GM19468 (cell line): ENCODE results near the gene FCER2.

ENCODE experiments used
- ATAC-seq: cut with Tn5 transposase; IDR thresholded peaks from one replicate; pipeline ENCODE4 v1.9.1; 2021; ENCODE audit warnings: mild to moderate bottlenecking, moderate library complexity, moderate number of reproducible peaks; ENCODE audit not compliant: unreplicated experiment; ENCODE audit errors: extremely low read depth

Gene FCER2

DNA sequence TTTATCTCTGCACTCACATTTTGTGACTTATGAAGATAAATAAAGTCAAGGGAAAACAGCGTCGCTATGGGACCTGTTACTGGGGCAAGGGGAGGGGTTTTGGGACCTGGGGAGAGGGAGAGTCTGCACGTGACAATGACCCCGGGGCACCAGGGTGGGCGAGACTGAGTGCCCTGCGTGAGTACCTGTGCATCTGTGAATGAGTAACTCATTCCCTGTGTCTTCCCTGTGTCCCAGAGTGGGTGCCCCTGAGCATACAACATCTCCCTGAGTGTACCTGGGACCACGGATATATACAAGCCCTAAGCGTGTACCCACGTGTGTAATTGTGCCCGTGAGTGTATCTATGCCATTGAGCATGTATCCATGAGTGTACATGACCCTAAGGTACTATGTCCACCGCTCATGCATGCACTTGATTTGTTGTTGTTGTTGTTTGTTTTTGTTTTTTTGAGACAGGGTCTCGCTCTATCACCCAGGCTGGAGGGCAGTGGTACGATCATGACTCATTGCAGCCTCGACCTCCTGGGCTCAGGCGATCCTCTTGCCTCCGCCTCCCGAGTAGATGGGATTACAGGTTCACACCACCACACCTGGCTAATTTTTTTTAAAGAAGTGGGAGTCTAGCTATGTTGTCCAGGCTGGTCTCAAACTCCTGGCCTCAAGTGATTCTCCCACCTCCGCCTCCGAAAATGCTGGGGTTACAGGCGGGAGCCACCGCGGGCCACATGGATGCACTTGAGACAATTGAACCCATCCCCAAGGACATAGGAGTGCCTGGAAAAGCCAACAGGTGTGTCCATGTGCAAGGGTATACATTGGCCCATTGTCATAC is 21.9 kb downstream of the FCER2 start:
- no peak for ATAC-seq

GRCh38 chr19:7678971-7679751 is 22.8 kb downstream of the FCER2 start:
- no peak for ATAC-seq

DNA sequence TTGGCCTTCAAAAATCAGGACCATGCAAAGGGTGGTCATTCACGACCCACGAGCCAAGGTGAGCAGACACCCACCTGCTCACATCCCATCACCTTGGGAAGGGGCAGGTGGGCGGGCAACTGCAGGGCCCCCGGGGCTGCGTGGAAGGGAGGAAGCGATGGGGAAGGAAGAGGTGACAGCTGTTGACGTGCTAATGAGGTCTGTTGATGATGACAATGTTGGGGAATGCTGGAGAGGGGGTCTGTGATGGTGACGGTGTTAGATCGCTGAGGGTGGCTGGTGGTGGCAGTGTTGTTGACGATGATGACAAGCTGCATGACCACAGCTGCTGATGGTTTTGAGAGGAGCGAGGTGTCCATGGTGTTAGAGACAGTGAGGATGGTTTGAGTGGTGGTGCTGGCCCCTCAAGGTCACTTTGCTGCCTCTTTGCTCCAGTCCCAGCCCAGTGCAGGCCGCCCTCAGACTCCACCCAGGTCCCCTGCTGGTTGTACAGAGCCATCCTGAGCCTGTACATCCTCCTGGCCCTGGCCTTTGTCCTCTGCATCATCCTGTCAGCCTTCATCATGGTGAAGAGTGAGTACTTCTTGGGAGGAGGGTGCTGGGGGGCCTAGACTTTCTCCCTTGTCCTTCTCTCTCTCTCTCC is 24.1 kb downstream of the FCER2 start:
- no peak for ATAC-seq

DNA sequence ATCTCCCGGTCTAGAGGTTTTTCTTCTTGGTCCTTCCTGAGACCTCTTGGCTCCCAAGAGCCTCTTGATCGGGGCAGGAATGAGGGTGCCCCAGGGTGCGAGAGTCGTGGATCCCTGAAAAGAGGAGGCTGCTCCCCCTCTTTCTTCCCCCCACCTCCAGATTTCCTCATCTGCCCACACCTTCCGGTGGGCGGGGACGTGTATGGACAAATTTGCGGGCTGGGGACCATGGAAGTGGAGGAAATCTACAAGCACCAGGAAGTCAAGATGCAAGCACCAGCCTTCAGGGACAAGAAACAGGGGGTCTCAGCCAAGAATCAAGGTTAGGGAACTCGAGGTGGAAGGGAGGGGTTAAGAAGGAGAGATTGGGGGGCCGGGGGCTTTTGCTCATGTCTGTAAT is 25.1 kb downstream of the FCER2 start, which contains the start of gene MCEMP1:
Gene MCEMP1 (plus strand): TSS at position 237 of the 400 bp plus-strand sequence. CDS start 31 bp downstream, at position 268.
- ATAC-seq = no peak

DNA sequence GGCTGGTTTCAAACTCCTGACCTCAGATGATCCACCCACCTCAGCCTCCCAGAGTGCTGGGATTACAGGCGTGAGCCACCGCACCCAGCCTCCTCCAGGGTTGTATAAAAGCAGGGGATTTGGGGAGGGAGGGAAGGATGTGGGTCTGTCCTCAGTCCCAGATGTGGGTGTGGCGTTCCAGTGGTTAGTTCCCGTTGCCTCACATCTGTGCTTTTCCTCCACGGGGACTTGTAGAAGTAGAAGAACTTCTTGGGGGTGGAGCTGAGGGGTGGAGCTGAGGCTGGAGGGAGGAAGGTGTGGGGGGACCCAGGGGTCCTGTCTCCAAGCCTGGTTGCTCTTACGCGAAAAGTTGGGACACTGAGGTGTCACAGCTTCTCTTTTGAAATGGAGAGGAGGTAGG is 25.6 kb downstream of the FCER2 start:
- no peak for ATAC-seq

DNA sequence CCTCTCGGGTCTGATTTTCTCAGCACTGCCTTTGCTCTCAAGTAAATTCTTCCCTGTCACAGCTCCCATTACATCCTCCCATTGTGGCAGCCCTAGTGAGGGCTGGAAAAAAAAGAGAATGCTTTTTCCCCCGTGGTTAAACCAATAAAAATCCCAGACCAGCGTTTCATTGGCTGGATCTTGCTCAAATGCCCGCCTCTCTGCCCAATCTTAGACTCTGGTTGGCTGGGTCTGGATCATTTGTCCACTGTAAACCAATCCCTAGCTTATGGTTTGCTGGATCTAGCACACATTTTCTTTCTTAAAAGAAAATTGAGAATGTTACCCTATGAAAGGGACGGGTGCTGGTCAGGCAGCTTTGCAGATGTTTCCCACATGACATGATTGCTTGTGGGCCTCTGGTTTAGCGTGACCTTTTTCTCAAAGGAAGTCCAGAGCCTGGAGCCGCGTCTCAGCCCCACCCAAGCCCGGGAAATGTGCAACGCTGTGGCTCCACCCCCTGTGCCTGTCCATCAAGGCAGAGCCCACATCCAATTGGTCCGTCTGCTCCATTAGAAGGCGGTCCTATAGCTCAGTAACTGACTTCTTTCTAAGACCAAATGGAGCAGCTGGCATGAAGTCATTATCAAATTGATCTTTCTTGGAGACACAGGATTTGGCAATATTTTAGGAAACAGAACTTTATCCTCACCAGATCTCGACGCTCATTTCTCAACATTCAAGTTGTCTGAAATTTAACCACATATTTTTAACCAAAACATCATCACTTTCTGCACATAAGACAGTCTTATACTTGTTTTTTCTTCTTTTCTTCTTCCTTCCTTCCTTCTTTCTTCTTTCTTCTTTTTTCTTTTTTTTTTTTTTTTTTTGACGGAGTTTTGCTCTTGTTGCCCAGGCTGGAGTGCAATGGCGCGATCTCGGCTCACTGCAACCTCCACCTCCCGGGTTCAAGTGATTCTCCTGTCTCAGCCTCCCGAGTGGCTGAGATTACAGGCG is 27.6 kb downstream of the FCER2 start:
- no peak for ATAC-seq

- no peak for ATAC-seq
These were observed 29.4 kb downstream of the FCER2 start for GRCh38 chr19:7672522-7672921.

- ATAC-seq = no peak
These were observed 31.1 kb downstream of the FCER2 start for GRCh38 chr19:7670790-7671189.

DNA sequence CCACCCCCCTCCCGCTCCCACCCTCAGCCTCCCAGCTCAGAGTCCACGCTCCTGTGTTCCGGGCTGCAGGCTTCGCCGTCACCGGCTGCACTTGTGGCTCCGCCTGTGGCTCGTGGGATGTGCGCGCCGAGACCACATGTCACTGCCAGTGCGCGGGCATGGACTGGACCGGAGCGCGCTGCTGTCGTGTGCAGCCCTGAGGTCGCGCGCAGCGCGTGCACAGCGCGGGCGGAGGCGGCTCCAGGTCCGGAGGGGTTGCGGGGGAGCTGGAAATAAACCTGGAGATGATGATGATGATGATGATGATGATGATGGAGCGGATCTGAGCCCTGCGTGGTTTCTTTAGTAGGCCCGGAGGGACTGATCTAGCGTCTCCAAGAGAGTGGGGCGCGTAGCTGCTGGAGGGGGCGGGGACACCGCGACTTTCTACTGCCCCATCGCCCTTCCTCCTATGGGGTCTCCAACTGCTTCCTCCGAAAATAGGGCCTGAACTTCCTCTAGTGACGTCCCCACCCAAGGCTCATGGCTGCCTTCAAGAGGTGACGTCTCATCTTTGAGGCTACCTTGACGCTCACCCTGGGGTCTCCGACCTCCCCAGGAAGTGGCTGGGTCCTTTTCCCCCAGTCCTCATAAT is 31.7 kb downstream of the FCER2 start:
- no peak for ATAC-seq

- no peak for ATAC-seq
These were observed 32.3 kb downstream of the FCER2 start for GRCh38 chr19:7669641-7670040.

DNA sequence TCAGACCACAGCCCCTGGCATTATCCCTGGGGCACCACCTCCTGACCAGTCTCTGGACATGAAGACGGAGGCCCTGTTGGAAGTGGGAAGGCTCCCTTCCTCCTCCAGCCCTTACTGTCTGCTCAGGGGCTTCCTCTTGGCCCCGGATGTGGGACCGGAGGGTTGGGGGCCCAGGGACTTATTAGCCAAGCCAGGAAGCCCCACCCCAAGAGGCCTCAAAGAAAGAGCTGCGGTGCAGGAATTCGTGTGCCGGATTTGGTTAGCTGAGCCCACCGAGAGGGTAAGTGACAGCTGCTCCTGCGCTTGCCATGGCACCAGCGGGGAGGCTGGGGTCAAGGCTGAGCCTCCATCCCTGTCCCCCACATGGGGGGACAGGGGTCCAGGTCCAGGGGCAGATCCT is 33.1 kb downstream of the FCER2 start, which contains the start of gene RETN:
Gene RETN (plus strand): TSS at position 208 of the 400 bp plus-strand sequence. CDS start 278 bp downstream, outside the sequence.
- no peak for ATAC-seq

GRCh38 chr19:7665076-7665475 is 36.9 kb downstream of the FCER2 start:
- no peak for ATAC-seq

DNA sequence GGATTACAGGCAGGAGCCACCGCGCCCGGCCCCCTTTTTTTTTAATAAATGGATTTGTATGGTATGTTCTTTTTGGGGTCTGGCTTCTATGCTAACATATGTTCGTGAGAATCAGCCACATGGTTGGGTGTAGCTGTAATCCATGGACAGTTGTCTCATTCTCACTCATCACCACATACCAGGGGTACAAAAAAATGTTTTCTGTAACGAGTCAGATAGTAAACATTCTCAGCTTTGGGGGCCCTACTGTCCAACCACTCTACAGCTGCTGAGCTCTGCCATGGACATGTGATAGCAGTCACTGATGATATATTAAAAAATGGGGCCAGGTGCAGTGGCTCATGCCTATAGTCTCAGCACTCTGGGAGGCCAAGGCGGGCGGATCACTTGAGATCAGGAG is 38.2 kb downstream of the FCER2 start:
- ATAC-seq = no peak

DNA sequence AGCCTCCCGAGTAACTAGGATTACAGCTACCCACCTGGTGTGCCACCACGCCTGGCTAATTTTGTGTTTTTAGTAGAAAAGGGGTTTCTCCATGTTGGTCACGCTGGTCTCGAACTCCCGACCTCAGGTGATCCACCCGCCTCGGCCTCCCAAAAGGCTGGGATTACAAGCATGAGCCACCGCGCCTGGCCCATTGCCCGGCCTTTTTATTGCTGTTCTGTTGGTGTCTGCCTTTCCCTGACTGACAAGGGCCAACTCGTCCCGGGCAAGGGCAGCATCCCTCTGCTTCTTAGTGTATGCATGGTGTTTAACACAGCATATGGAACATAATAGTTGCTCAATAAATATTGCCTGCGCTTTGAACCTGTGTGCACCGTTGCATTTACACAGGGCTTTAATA is 39.3 kb downstream of the FCER2 start:
- no peak for ATAC-seq

DNA sequence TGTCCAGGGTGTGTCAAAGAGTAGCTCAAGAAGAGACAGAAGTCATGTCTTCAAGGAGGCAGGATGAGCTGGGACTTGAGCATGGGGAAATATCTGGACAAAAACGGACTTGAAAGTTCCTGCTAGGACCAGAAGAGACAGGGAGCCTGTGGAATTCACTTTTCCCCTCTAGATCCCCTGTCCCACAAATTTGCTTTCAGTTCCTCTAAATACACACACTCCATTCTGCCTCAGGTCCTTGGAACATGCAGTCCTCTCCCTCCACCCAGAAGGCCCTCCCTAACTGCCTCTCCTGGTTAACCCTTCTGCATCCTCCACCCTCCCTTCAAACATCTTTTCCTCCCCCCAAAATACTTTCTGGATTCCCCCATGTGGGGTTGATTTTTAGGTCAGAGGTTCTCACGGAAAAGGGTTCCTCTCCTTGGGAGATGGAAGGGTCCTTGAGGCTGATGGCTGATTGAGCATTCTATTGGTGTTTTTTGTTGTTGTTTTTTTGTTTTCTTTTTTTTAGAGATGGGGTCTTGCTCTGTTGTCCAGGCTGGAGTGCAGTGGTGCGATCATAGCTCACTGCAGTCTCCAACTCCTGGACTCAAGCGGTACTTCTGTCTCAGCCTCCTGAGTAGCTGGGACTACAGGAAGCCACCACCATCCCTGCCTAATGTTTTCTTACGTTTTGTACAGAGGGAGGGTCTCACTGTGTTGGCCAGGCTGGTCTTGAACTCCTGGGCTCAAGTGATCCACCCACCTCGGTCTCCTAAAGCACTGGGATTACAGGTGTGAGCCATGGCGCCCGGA is 40.0 kb downstream of the FCER2 start:
- ATAC-seq = no peak

- ATAC-seq = peak; percentile 67
These were observed 43.7 kb downstream of the FCER2 start for GRCh38 chr19:7658219-7658686.

GRCh38 chr19:7657131-7657751 is 44.7 kb downstream of the FCER2 start:
- ATAC-seq = no peak

- ATAC-seq = no peak
These were observed 46.4 kb downstream of the FCER2 start for GRCh38 chr19:7655581-7655980.
